Heart right ventricle (tissue), 16 donors: ENCODE measurements around the gene PRR20G. TPM values are rescaled to one million over a fixed set of nuclear protein-coding genes. Genes with fewer than 3 reads are reported as not detected.

Experiments
- ATAC-seq, 8 donors: fragments of 200-7000 bp; cut with Tn5 transposase; one replicate each; pipeline ENCODE4 v1.9.1; 2020; ENCODE audit warnings: mild to moderate bottlenecking in 8 of 8, moderate library complexity in 8 of 8, moderate number of reproducible peaks in 1 of 8
- DNase-seq, 2 donors: peaks; one replicate each; pipeline ENCODE4 v3.0.0-alpha.2; 2020
- H3K27ac ChIP-seq, 10 donors: fragments of 200-600 bp; sonication (generic) in 2 of 10; one replicate each; pipeline versions ENCODE4 v1.5.0 to v1.8.0; 2020 to 2022; ENCODE audit warnings: mild to moderate bottlenecking in 3 of 10
- H3K27me3 ChIP-seq, 7 donors: fragments of 200-600 bp; one replicate each; pipeline ENCODE4 v1.8.0; 2021 to 2022; ENCODE audit warnings: mild to moderate bottlenecking in 2 of 7
- H3K36me3 ChIP-seq, 9 donors: fragments of 200-600 bp; sonication (generic) in 1 of 9; one replicate each; pipeline versions ENCODE4 v1.5.0 to v1.8.0; 2020 to 2022; ENCODE audit warnings: mild to moderate bottlenecking in 2 of 9
- H3K4me1 ChIP-seq, 9 donors: fragments of 200-600 bp; sonication (generic) in 1 of 9; one replicate each; pipeline versions ENCODE4 v1.5.0 to v1.8.0; 2020 to 2022; ENCODE audit warnings: mild to moderate bottlenecking in 4 of 9
- H3K4me3 ChIP-seq, 10 donors: fragments of 200-600 bp; sonication (generic) in 2 of 10; one replicate each; pipeline versions ENCODE4 v1.5.0 to v1.8.0; 2020 to 2022; ENCODE audit warnings: mild to moderate bottlenecking in 7 of 10, moderate library complexity in 2 of 10
- H3K9me3 ChIP-seq, 11 donors: fragments of 200-600 bp in 10 of 11; sonication (generic) in 2 of 11; one replicate each; pipeline versions ENCODE4 v1.5.0 to v1.8.0; 2013 to 2022; ENCODE audit warnings: mild to moderate bottlenecking in 2 of 11, control low read depth in 1 of 11, moderate library complexity in 1 of 11
- CTCF ChIP-seq, 9 donors: fragments of 200-600 bp; sonication (generic) in 2 of 9; IDR thresholded peaks; one replicate each; pipeline versions ENCODE4 v1.5.0 to v1.8.0; 2021 to 2022; ENCODE audit warnings: antibody characterized with exemption in 9 of 9, mild to moderate bottlenecking in 5 of 9, moderate library complexity in 1 of 9
- WGBS, 2 donors: extraction: QIAGEN DNeasy Blood & Tissue Kit; methylation state at CpG; one replicate each; pipeline ENCODE4 v1.1.7; 2013; ENCODE audit warnings: inconsistent platforms in 1 of 2; 5-methylcytosine and 5-hydroxymethylcytosine counted together
- intact Hi-C, 10 donors: fragments of 100-400 bp; cut with DNase I; formaldehyde crosslinking; loops; one replicate each; pipeline versions ENCODE4 v1.11.1 to v1.14.2; 2022
- polyA plus RNA-seq, 2 donors: library from polyadenylated mRNA; stranded (reverse); fragments of 200-250 nt; gene quantifications; one replicate each; pipeline ENCODE4 v1.2.3, GENCODE V29; 2013
- total RNA-seq, 10 donors: library from RNA; stranded (reverse); fragmentation: NEBNext Ultra II Directional in 3 of 10; extraction: Animal tissue kit (Norgen Biotek cat#: 25700) in 3 of 10; gene quantifications; one replicate each; pipeline versions ENCODE4 v1.2.1 to v1.2.4, GENCODE V29; 2021 to 2023
- donor health status: Arrhythmogenic right ventricular cardiomyopathy.
- donor health status: ischemic (EF 13 %, LVEDD 7.1; RV severe dilation, severe dysfunction).
- donor health status: healthy with polysubstance abuse.
- donor health status: DM: no; HTN: yes; CAD: no.
- donor health status: DM: no; HTN: no; CAD: no.
- donor health status: ischemic (EF 25% LVEDD 6.9; RV normal size, moderate dysfunction).
- donor health status: ischemic (EF 25% LVEDD 5.7; RV mildly dilated, moderate dysfunction).
- donor health status: healthy.
- donor health status: DM: yes; HTN: yes; CAD: no.
- donor health status: Ischemic cardiomyopathy.
- donor health status: ischemic (EF 35%, LVEDD 5.7; RV mildly dilated, moderate dysfunction).
- donor health status: nonischemic (EF 11% LVEDD 7.7; RV severe dilation, severe dysfunction).
- donor health status: DM: yes; HTN: yes; CAD: no.
- donor health status: PGD.
- donor health status: ischemic (EF 29% LVEDD 5.4; RV normal size, mild dysfunction).
- donor health status: nonischemic (EF 23%, LVEDD 6.1; RV moderate dilation, normal function).

Gene PRR20G
- total and polyA plus RNA-seq, 12 donors: not detected

GRCh38 chr3:127291114-127291513 lies 3.3 kb upstream of the PRR20G start:
- 72 to 76% methylated on average over 1 of the region's 1 CpG for WGBS, 2 donors
- Histone ChIP-seq H3K4me3 (no peak overlapping the region), H3K9me3 (peaks cover 0 to 11% (median 0%) of the 10 kb centered on the region in 11 donors), H3K36me3 (no peaks in the 10 kb centered on the region), H3K27ac (no peak overlapping the region), H3K27me3 (peaks cover 0 to 20% (median 5%) of the 10 kb centered on the region in 7 donors), H3K4me1 (peaks cover 0 to 3% (median 0%) of the 10 kb centered on the region in 9 donors)
- intact Hi-C loops: no loop called here
- no peak for TF ChIP-seq CTCF (IDR thresholded peaks at IDR 0.05)
- ATAC-seq (no peak), DNase-seq (no peak)

GRCh38 chr3:127289706-127290575 lies 2.1 kb upstream of the PRR20G start:
- peaks cover 0 to 4% (median 0%) of the 10 kb centered on the region in 9 donors for H3K4me1 ChIP-seq
- no peak overlapping the region for H3K27ac ChIP-seq
- no peaks in the 10 kb centered on the region for H3K36me3 ChIP-seq
- intact Hi-C loops: no loop called here
- H3K4me3 ChIP-seq: no peak overlapping the region
- no peak for DNase-seq
- no peak for ATAC-seq
- no peak for TF ChIP-seq CTCF (IDR thresholded peaks at IDR 0.05)
- H3K27me3 ChIP-seq: peaks cover 0 to 15% (median 5%) of the 10 kb centered on the region in 7 donors
- WGBS, 2 donors: 88 to 92% methylated on average over 4 of the region's 4 CpGs
- H3K9me3 ChIP-seq: peaks cover 0 to 11% (median 0%) of the 10 kb centered on the region in 11 donors

- peaks cover 0 to 13% (median 4%) of the 10 kb centered on the region in 7 donors for H3K27me3 ChIP-seq
- WGBS, 2 donors: 88 to 90% methylated on average over 23 of the region's 23 CpGs
- intact Hi-C loops: no loop called here
These were observed 1.3 kb upstream of the PRR20G start for GRCh38 chr3:127288921-127289705.

More at GRCh38 chr3:127288921-127289705, 1.3 kb upstream of the PRR20G start:
- Histone ChIP-seq H3K9me3 (peaks cover 0 to 11% (median 0%) of the 10 kb centered on the region in 11 donors), H3K36me3 (no peaks in the 10 kb centered on the region), H3K4me1 (peaks cover 0 to 4% (median 0%) of the 10 kb centered on the region in 9 donors), H3K4me3 (no peak overlapping the region), H3K27ac (no peak overlapping the region)
- no peak for ATAC-seq
- DNase-seq: no peak
- TF ChIP-seq CTCF (IDR thresholded peaks at IDR 0.05): no peak
